ENCODE measurements around the gene ZNF398. TPM values are rescaled to one million over a fixed set of nuclear protein-coding genes. Genes with fewer than 3 reads are reported as not detected.
"Not testable (repeated sequence)": the region's sequence is repeated elsewhere in the genome, so short reads cannot be mapped to it uniquely, and the experiment has no call there.

ZNF398 gene
- total RNA-seq, 8 experiments from 2014 or later, result 5.4 to 14.5 (median 10.8) TPM

DNA sequence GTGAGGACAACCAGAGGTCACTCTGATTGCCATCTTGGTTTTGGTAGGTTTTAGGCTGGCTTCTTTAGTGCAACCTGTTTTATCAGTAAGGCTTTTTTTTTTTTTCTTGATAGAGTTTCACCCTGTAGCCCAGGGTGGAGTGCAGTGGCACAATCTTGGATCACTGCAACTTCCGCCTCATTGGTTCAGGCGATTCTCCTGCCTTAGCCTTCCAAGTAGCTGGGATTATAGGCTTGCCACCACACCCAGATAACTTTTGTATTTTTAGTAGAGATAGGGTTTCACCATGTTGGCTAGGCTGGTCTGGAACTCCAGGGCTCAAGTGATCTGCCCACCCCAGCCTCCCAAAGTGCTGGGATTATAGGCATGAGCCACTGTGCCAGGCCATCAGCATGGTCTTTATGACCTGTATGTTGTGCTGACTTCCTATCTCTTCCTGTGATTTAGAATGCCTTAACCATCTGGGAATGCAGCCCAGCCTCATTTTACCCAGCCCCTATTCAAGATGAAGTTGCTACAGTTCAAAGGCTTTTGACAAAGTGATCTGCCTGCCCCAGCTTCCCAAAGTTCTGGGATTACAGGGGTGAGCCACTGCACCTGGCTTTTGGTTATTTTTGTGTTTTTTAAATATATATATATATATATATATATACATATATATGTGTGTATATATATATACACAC, 14.1 kb upstream of the ZNF398 start:
- no peak overlapping the region for H3K27ac ChIP-seq
- 75 to 100% (median 94%) methylated on average over 1 to 2 of the region's 2 CpGs; no CpG with 5 or more reads in 4 of the 10 experiments for WGBS, 10 experiments
- in situ Hi-C loops (cut with MboI; ENCODE audit: low pct_unique_long_range_greater_than_20kb in 2 of 9, low sequenced_read_pairs in 9 of 9, unreplicated experiment in 9 of 9), result no loop called here
- no peak for ATAC-seq (replicated peaks in 6 of 8)
- H3K4me3 ChIP-seq, result no peak overlapping the region
- H3K4me1 ChIP-seq (replicated peaks in 1 of 2), result peaks cover 3 to 4% of the 10 kb centered on the region in 2 donors

- no peak for ATAC-seq (replicated peaks in 6 of 8)
- in situ Hi-C loops (cut with MboI; ENCODE audit: low pct_unique_long_range_greater_than_20kb in 2 of 9, low sequenced_read_pairs in 9 of 9, unreplicated experiment in 9 of 9), result no loop called here
- WGBS, 10 experiments, result 92 to 100% (median 100%) methylated on average over 1 to 6 of the region's 9 CpGs; no CpG with 5 or more reads in 1 of the 10 experiments
- no peak overlapping the region for H3K27ac ChIP-seq
- no peaks in the 10 kb centered on the region for H3K4me1 ChIP-seq (replicated peaks in 1 of 2)
- no peak overlapping the region for H3K4me3 ChIP-seq
These were observed 11.1 kb upstream of the ZNF398 start for GRCh38 chr7:149136118-149136517.

DNA sequence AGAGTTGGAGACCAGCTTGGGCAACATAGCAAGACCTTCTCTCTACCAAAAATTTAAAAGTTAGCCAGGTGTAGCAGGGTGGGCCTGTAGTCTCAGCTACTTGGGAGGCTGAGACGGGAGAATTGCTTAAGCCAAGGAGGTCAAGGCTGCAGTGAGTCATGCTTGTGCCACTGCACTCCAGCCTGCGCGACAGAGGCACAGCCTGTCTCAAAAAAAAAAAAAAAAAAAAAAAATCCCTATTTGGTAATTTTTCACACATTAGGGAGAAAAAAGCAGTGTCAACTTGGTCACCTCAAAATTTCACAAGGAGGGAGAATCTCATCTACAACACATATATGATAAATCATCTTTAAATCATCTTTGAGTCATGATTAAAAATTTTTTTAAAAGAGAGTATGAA, 6.4 kb upstream of the ZNF398 start:
- ATAC-seq (replicated peaks in 6 of 8), result no peak
- H3K27ac ChIP-seq, result no peak overlapping the region
- no peak overlapping the region for H3K4me3 ChIP-seq
- in situ Hi-C loops (cut with MboI; ENCODE audit: low pct_unique_long_range_greater_than_20kb in 2 of 9, low sequenced_read_pairs in 9 of 9, unreplicated experiment in 9 of 9), result no loop called here
- H3K4me1 ChIP-seq (replicated peaks in 1 of 2), result peaks cover 6 to 8% of the 10 kb centered on the region in 2 donors
- 78 to 100% (median 93%) methylated on average over 1 to 3 of the region's 3 CpGs; no CpG with 5 or more reads in 4 of the 10 experiments for WGBS, 10 experiments

DNA sequence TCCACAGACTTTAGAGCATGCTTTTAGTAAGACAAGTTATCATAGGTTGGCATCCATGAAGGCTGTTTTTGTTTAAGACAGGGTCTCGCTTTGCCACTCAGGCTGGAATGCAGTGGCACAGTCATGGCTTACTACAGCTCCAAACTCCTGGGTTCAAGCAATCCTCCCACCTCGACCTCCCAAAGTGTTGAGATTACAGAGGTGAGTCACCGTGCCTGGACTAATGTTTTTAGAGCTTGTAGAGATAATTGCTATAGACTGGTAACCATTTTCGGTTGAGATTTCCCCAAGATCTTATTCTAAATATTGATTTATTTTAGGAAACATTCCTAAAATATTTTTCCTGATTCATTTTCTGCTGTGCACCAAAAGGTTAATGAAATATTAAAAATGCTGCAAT, 5.4 kb upstream of the ZNF398 start:
- no peak overlapping the region for H3K27ac ChIP-seq
- no peak for ATAC-seq (replicated peaks in 6 of 8)
- no peak overlapping the region for H3K4me3 ChIP-seq
- in situ Hi-C loops (cut with MboI; ENCODE audit: low pct_unique_long_range_greater_than_20kb in 2 of 9, low sequenced_read_pairs in 9 of 9, unreplicated experiment in 9 of 9), result no loop called here
- H3K4me1 ChIP-seq (replicated peaks in 1 of 2), result peaks cover 8 to 9% of the 10 kb centered on the region in 2 donors
- WGBS, 10 experiments, result 73 to 100% (median 94%) methylated on average over 1 to 4 of the region's 4 CpGs; no CpG with 5 or more reads in 3 of the 10 experiments

DNA sequence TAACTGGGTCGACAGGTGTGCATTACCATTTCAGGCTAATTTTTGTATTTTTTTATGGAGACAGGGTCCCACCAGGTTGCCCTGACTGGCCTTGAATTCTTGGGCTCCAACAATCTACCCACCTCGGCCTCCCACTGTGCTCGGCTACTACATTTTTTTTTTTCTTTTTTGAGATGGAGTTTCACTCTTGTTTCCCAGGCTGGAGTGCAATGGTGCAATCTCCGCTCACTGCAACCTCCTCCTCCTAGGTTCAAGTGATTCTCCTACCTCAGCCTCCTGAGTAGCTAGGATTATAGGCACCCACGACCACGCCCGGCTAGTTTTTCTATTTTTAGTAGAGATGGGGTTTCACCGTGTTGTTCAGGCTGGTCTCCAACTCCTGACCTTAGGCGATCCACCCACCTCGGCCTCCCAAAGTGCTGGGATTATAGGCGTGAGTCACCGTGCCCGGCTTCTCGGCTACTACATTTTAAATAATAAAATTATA, 2.8 kb upstream of the ZNF398 start:
- 46 to 80% (median 62%) methylated on average over 2 to 14 of the region's 14 CpGs for WGBS, 10 experiments
- in situ Hi-C loops (cut with MboI; ENCODE audit: low pct_unique_long_range_greater_than_20kb in 2 of 9, low sequenced_read_pairs in 9 of 9, unreplicated experiment in 9 of 9); ATAC-seq (replicated peaks in 6 of 8); H3K4me3 ChIP-seq; H3K27ac ChIP-seq: not testable (repeated sequence)
- peaks cover 12 to 16% of the 10 kb centered on the region in 2 donors for H3K4me1 ChIP-seq (replicated peaks in 1 of 2)

GRCh38 chr7:149145031-149145845, 2.0 kb upstream of the ZNF398 start:
- Histone ChIP-seq H3K4me1 (replicated peaks in 1 of 2) (peaks cover 13 to 20% of the 10 kb centered on the region in 2 donors), H3K4me3 (no peak overlapping the region), H3K27ac (no peak overlapping the region)
- in situ Hi-C loops (cut with MboI; ENCODE audit: low pct_unique_long_range_greater_than_20kb in 2 of 9, low sequenced_read_pairs in 9 of 9, unreplicated experiment in 9 of 9), result no loop called here
- 39 to 100% (median 72%) methylated on average over 3 to 8 of the region's 8 CpGs for WGBS, 10 experiments
- no peak for ATAC-seq (replicated peaks in 6 of 8)

- H3K4me1 ChIP-seq (replicated peaks in 1 of 2), result peaks cover 13 to 20% of the 10 kb centered on the region in 2 donors
- WGBS, 10 experiments, result 0 to 7% (median 0%) methylated on average over 1 to 50 of the region's 86 CpGs; no CpG with 5 or more reads in 6 of the 10 experiments
- H3K27ac ChIP-seq, result peak overlapping the region; percentile 87 to 88
- in situ Hi-C loops (cut with MboI; ENCODE audit: low pct_unique_long_range_greater_than_20kb in 2 of 9, low sequenced_read_pairs in 9 of 9, unreplicated experiment in 9 of 9), result no loop called here
- ATAC-seq (replicated peaks in 6 of 8), result peak; percentile 44 to 61 (median 56)
- H3K4me3 ChIP-seq, result peak overlapping the region; percentile 76 to 98 (median 94)
These were observed 750 bp downstream of the ZNF398 start for GRCh38 chr7:149147752-149148653.

GRCh38 chr7:149150981-149151380, 3.7 kb downstream of the ZNF398 start:
- in situ Hi-C loops (cut with MboI; ENCODE audit: low pct_unique_long_range_greater_than_20kb in 2 of 9, low sequenced_read_pairs in 9 of 9, unreplicated experiment in 9 of 9), result no loop called here
- no peak overlapping the region for H3K27ac ChIP-seq
- H3K4me3 ChIP-seq, result no peak overlapping the region
- WGBS, 10 experiments, result 61 to 100% (median 83%) methylated on average over 1 to 4 of the region's 4 CpGs
- H3K4me1 ChIP-seq (replicated peaks in 1 of 2), result peaks cover 5 to 13% of the 10 kb centered on the region in 2 donors
- no peak for ATAC-seq (replicated peaks in 6 of 8)

GRCh38 chr7:149153346-149153745, 6.1 kb downstream of the ZNF398 start:
- 78 to 100% (median 95%) methylated on average over 1 to 2 of the region's 2 CpGs; no CpG with 5 or more reads in 3 of the 10 experiments for WGBS, 10 experiments
- Histone ChIP-seq H3K4me3 (no peak overlapping the region), H3K27ac (no peak overlapping the region), H3K4me1 (replicated peaks in 1 of 2) (peaks cover 5 to 12% of the 10 kb centered on the region in 2 donors)
- in situ Hi-C loops (cut with MboI; ENCODE audit: low pct_unique_long_range_greater_than_20kb in 2 of 9, low sequenced_read_pairs in 9 of 9, unreplicated experiment in 9 of 9), result no loop called here
- ATAC-seq (replicated peaks in 6 of 8), result no peak

GRCh38 chr7:149154056-149154455, 6.8 kb downstream of the ZNF398 start:
- peaks cover 5 to 8% of the 10 kb centered on the region in 2 donors for H3K4me1 ChIP-seq (replicated peaks in 1 of 2)
- no peak overlapping the region for H3K4me3 ChIP-seq
- 80 to 100% (median 98%) methylated on average over 2 to 5 of the region's 11 CpGs; no CpG with 5 or more reads in 2 of the 10 experiments for WGBS, 10 experiments
- no peak for ATAC-seq (replicated peaks in 6 of 8)
- no peak overlapping the region for H3K27ac ChIP-seq
- in situ Hi-C loops (cut with MboI; ENCODE audit: low pct_unique_long_range_greater_than_20kb in 2 of 9, low sequenced_read_pairs in 9 of 9, unreplicated experiment in 9 of 9), result no loop called here

DNA sequence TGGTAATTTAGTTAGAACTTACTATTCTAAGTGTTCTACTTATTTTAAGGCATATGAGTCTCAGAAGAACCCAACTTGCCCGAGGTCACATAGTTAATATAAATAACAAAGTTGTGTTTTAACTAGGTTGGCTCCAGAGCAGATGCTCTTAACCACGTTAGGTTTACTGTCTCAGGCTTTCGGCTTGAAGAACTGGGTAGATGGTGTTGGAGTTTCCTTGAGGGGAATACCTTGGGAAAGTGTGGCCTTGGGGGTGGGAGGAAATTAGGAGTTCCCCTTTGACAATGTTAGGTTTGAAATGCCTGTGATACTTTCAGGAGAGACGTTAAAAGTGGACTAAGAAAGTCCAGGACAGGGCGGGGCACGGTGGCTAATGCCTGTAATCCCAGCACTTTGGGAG, 9.6 kb downstream of the ZNF398 start:
- in situ Hi-C loops (cut with MboI; ENCODE audit: low pct_unique_long_range_greater_than_20kb in 2 of 9, low sequenced_read_pairs in 9 of 9, unreplicated experiment in 9 of 9), result no loop called here
- no peaks in the 10 kb centered on the region for H3K4me1 ChIP-seq (replicated peaks in 1 of 2)
- H3K4me3 ChIP-seq, result no peak overlapping the region
- ATAC-seq (replicated peaks in 6 of 8), result no peak
- H3K27ac ChIP-seq, result no peak overlapping the region
- 87 to 100% (median 93%) methylated on average over 1 to 5 of the region's 6 CpGs; no CpG with 5 or more reads in 4 of the 10 experiments for WGBS, 10 experiments

- Histone ChIP-seq H3K4me3 (no peak overlapping the region), H3K27ac (no peak overlapping the region), H3K4me1 (replicated peaks in 1 of 2) (no peaks in the 10 kb centered on the region)
- whole genome bisulfite sequencing, 10 experiments, result 50 to 95% (median 77%) methylated on average over 1 to 5 of the region's 5 CpGs; no CpG with 5 or more reads in 2 of the 10 experiments
- in situ Hi-C loops (cut with MboI; ENCODE audit: low pct_unique_long_range_greater_than_20kb in 2 of 9, low sequenced_read_pairs in 9 of 9, unreplicated experiment in 9 of 9), result no loop called here
- no peak for ATAC-seq (replicated peaks in 6 of 8)
These were observed 14.1 kb downstream of the ZNF398 start for GRCh38 chr7:149161241-149161848.

All from motor neuron (in vitro differentiated cells).